Measurements from ENCODE around the gene PPM1F. TPM values are rescaled to one million over a fixed set of nuclear protein-coding genes. Genes with fewer than 3 reads are reported as not detected.

Gene PPM1F
- total RNA-seq, 1 experiment from 2014 or later: 21.1 TPM

GRCh38 chr22:21972293-21972779 is 19.7 kb upstream of the PPM1F start:
- no peak overlapping the region for H3K4me3 Mint-ChIP-seq
- H3K27me3 Mint-ChIP-seq (ENCODE audit: low read depth): no peaks in the 10 kb centered on the region; the same call in 1 of the 2 replicates
- H3T11ph ChIP-seq (ENCODE audit: low read length): no peak overlapping the region

More at GRCh38 chr22:21972293-21972779, 19.7 kb upstream of the PPM1F start:
- no peak overlapping the region for H3K56ac ChIP-seq (ENCODE audit: insufficient read length, low read depth, low read length)
- no peak overlapping the region for H3K23ac ChIP-seq (ENCODE audit: insufficient read length, low read depth, low read length)
- H3K79me2 ChIP-seq (ENCODE audit: insufficient read depth, low read length): no peaks in the 10 kb centered on the region
- peak; percentile 67 for DNase-seq
- no CpG with 5 or more reads among the region's 7 CpGs for WGBS (ENCODE audit: extremely low coverage, insufficient read length, low lambda C conversion rate)
- H4K20me1 ChIP-seq (ENCODE audit: control insufficient read depth, insufficient read depth, insufficient read length): no peaks in the 10 kb centered on the region
- H3K9ac ChIP-seq (ENCODE audit: extremely low read depth, insufficient read length, low read length): no peak overlapping the region
- no peaks in the 10 kb centered on the region for H3K27me3 ChIP-seq (ENCODE audit: insufficient read depth, low read length)
- H2AK5ac ChIP-seq (ENCODE audit: insufficient read length, low read length): no peak overlapping the region
- H3K14ac ChIP-seq (ENCODE audit: insufficient read depth, low read length): no peak overlapping the region
- H3K27ac ChIP-seq (ENCODE audit: insufficient read length, low read depth, low read length): no peak overlapping the region
- no peak overlapping the region for H2AFZ ChIP-seq (ENCODE audit: low read length)
- H3K18ac ChIP-seq (ENCODE audit: insufficient read length, low read depth, low read length): no peak overlapping the region
- H4K8ac ChIP-seq (replicated peaks; ENCODE audit: insufficient read length, low read depth, low read length): no peak overlapping the region
- H3K4me1 ChIP-seq (ENCODE audit: insufficient read depth, low read length): no peaks in the 10 kb centered on the region
- H3K27ac Mint-ChIP-seq: no peak overlapping the region
- H3K79me1 ChIP-seq (ENCODE audit: insufficient read depth, low read depth, low read length, poor library complexity, severe bottlenecking): no peaks in the 10 kb centered on the region
- no peak overlapping the region for H3K4ac ChIP-seq (ENCODE audit: low read depth, low read length)
- no peak overlapping the region for H2BK5ac ChIP-seq (ENCODE audit: insufficient read length, low read length)
- peak; percentile 88 for TF ChIP-seq CTCF (conservative IDR thresholded peaks at IDR 0.05)
- H3K36me3 Mint-ChIP-seq (ENCODE audit: insufficient read depth in 1 of 3, low read depth in 3 of 3): peaks cover 44 to 80% (median 67%) of the 10 kb centered on the region in 3 experiments; a peak in 6 of 7 replicates
- H4K91ac ChIP-seq (ENCODE audit: insufficient read length, low read depth, low read length): no peak overlapping the region
- no peaks in the 10 kb centered on the region for H3K9me3 ChIP-seq (ENCODE audit: control insufficient read depth, low read depth, low read length)
- H3K9me3 Mint-ChIP-seq: no peaks in the 10 kb centered on the region
- no peak overlapping the region for H2BK12ac ChIP-seq (ENCODE audit: insufficient read length, low read depth, low read length)
- no peak overlapping the region for H2BK120ac ChIP-seq (ENCODE audit: low read depth, low read length, poor library complexity, severe bottlenecking)
- no peak overlapping the region for H2BK15ac ChIP-seq (ENCODE audit: low read depth, low read length)
- H2BK20ac ChIP-seq (ENCODE audit: low read depth, low read length, poor library complexity, severe bottlenecking): no peak overlapping the region
- peaks cover 3% of the 10 kb centered on the region for H3K23me2 ChIP-seq (ENCODE audit: insufficient read length, low read depth, low read length, poor library complexity, severe bottlenecking)
- no peak overlapping the region for H4K5ac ChIP-seq (ENCODE audit: insufficient read length, low read depth, low read length)
- H3K4me1 Mint-ChIP-seq: no peaks in the 10 kb centered on the region
- no peak overlapping the region for H3K4me2 ChIP-seq (ENCODE audit: insufficient read depth, insufficient read length, low read length)

All from H9 (cell line).